Urothelium cell line (cell line): ENCODE results near the gene PPIF.

ENCODE experiments used
- DNase-seq: peaks from one replicate; pipeline ENCODE4 v3.0.0; 2011; ENCODE audit warnings: low spot score, mixed read lengths
- FAIRE-seq: peaks from 2 replicates; lab custom pipeline; 2011; peaks lifted over from hg19 to GRCh38; lab: Jason Lieb, UNC

The PPIF gene

DNA sequence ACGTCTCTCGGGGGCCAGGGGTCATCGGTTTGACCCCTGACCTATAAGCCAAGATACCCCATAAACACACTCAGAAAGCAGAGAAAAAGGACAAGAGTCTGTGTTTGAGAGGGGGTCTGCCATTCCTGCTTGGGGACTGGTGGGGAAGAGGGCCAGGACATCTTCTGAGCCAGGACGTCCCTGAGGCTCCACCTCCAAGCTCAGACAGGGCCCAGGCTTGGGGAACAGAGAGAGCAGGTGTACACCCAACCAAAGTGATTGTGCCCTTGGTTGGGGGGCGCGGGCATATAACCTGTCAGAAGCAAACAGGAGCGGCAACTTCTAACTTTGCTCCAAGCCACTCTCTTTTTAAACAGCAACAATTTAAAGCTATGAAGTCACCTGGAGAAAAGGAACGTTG lies 33.9 kb upstream of the PPIF start:
- no peak for DNase-seq
- FAIRE-seq, result no peak

DNA sequence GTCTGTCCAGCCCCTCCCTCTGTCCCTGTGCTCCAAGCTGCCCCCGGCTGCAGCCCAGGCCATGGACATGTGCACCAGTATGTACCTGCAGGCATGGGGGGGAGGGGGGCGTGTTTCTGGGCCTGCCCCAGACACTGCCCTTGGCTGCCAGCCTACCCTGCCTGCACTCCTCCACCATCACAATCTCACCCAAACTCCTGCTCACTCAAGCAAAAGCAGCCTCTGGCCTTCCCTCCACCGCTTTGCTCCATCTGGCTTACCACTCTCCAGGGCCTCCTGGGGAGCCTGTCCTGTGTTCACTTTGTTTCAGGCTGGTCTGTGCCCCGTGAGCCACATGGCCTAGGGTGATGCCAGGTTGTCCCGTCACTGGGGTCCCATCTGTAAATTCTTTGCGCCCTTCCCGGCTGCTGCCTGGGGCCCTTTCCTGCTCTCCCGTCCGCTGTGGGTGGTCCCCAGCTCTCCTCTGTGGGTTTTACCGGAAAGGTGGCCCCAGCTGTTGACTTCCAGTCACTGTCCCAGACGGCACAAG lies 33.3 kb upstream of the PPIF start:
- DNase-seq (no peak), FAIRE-seq (no peak)

DNA sequence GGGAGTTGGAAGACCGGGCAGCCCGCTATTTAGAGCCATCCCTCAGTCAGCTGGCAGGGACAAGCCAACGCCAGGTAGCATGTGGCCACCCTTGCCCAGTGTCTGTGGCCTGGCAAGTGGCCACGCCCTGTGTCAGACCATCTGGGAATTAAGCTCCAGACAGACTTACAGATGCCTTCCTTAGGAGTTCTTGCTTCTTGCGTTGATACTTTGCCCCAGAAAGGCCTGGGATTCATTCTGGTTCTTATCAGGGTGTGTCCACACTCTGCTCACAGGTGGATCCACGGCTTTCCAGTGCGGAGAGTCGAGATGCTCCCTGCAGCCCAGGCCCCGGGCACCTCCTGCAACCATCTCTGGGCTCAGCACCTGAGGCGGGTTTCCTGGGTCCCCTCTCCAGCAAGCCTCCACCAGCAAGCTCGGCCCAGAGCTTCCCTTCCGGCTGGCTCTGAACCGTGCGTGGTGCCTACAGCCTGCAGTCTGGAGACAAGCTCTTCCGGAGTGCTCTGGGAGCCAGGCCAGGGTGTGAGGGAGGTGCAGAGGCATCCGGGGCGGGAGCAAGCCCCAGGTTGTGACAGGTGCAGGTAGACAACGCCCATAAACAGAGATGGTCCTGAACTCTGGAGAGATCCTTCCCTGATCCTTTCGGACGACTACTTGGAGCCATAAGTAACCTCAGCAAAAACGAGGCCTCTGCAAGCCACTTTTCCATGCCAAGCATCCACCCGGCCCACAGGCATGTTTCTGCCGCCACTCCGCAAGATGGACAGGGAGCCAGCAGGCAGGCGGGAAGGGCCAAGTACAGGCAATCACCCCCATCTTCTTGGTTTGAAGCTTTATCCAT lies 32.3 kb upstream of the PPIF start:
- DNase-seq, result no peak
- no peak for FAIRE-seq

DNA sequence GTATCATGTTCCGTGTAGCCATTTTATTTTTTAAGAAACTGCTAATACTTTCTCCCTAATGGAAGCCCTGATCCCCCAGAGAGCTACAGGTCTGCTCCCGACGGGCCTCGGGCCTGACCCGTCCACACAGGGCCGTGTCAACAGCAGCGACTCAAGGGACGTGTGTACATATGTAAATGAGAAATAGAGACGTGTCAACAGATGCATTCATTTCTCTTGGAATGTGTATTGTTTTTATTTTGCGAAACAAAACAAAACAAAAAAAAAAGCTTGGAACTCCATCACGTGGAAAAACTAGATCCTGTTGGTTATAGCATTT lies 31.7 kb upstream of the PPIF start:
- DNase-seq (no peak), FAIRE-seq (no peak)

DNA sequence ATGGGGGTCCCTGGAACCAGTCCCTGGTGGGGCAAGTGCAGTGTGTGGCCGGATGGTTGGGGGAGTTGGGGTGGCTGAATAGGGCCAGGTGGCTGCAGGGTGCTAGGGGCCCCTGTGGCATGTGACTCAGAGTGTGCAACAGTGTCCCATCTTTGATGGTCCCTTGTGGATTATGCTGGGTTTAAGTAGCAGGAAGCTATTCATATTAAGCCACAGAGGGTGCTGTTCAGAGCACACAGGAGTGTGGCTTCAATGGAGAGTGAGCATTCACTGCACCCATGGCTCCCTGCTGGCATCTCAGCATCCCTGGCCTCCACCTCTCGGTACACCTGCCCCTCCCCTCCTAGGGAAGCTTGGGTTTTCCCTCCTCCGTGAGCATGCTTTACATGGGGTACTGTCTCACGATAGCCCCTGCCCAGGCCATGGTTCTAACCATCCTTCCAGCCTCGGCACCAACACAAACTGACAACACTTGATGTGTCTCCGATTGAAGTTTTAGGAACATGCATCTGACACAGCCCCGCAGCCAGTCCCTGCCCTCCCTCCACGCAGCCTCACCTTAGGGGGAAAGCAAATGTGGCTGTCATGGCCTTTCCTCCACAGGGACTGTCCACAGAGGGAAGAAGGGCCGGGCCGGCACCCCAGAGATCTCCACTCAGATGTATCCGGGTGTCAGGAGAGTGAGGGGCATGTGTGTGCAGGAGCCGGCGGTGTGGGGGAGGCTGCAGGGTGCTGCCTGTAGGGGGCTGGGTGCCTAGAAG lies 30.4 kb upstream of the PPIF start:
- DNase-seq (peak; percentile 24), FAIRE-seq (no peak)

DNA sequence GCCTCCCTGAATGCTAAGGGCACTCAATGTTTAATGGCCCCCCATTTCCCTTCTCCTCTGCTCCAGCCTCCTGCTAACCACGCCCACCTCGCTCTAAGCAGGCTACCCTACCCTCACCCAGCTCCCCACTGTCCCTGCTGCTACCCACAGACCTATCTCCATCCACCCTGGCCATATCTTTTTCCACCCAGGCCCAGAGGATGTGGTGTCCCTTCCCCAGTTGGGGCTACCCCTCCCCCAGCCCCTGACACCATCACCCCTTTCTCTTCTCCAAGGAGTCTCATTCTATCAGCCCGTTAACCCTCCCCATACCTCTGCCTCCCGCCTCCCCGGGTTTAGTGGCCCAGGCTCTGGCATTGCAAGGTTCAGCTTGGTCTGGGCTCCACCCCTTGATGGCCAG lies 28.9 kb upstream of the PPIF start:
- DNase-seq (no peak), FAIRE-seq (no peak)

DNA sequence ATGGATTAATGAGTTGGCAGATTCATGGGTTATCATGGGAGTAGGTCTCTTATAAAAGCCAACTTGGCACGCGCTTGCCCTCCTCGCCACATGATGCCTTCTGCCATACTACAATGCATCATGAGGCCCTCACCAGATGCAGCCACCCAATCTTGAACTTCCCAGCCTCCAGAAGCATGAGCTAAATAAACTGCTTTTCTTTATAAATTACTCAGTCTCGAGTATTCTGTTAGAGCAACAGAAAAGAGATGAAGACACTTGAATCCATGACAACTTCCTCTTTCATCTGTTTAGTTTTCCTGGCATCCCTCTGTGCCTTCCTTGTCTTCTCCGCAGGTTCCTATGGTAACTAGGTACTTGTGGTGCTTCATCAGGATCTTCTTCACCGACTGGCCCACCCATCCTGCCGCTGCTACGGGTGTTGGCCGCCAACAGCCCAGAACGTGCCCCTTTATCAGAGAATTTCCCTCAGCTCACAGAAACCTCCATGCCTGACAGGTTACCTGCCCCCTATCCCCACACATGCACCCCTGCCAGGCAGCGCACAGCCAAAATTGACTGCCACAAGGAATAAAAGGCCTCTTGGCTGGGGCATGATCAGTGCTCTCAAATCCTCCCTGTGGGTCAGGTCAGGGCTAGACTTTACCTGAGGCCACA lies 28.0 kb upstream of the PPIF start:
- FAIRE-seq (no peak), DNase-seq (no peak)

DNA sequence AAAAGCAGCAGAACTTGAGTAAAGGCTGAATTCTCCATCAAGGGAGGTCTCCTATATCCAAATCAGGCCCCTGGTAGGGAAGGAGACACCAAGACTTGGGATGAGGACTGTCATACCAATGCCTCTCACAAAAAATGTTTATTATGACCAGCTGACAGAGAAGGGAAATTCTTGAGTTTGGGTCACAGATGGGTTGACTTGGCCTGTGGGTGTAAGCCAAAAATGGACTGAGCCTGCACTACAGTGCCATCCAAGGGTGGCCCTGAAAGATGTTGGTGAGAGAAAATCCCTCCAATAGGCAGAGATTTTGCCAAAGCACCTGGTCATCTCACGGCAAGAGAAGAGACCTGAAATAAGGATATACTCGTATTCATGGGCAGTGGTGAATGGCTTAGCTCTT lies 27.0 kb upstream of the PPIF start:
- no peak for DNase-seq
- no peak for FAIRE-seq

DNA sequence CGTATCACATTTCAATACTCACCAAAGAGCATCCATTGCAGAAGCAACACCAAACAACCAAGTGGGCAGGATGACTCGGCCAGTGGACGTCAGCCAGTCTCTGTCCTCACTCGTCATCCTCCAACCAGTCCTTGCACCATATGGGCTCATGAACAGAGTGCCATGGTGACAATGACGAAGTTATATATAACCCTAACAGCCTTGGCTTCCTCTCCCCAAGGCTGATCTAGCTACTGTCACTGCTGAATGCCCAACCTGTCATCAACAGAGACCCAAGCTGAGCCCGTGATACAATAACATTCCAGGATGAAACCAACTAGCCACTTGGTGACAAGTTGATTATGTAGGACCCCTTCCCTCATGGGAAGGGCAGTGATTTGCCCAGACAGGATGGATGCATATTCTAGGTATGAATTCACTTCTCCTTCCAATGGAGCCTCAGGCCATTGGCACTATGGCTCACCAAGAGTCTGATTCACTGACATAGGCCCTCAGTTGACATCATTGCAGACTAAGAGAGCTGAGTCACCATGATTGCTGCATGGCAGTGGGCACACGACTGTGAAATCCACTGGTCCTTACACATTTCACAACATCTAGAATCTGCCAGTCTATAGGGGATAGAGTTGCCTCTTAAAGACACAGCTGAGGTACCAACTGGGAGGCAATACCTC lies 26.3 kb upstream of the PPIF start:
- no peak for FAIRE-seq

DNA sequence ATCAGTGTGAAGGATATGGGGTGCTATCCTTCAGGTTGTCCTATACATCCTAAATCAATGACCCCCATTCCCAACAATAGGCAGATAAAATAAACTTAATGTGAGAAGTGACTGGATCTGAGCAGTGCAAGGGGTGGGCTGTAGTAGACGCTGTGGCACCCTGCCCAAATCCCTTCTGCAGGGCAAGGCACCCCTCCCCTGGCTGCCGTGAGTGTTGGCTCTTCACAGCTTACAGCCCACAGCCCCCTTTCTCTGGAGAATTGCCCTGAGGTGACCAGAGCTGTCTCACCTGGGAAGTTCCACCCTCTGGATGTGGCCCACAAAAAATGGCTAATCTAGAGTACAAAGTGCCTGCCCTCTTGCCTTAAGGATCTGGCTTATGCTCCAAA lies 25.8 kb upstream of the PPIF start:
- DNase-seq (no peak), FAIRE-seq (no peak)

More for the DNA sequence above, 26.3 kb upstream of the PPIF start:
- peak; percentile 69 for DNase-seq

DNA sequence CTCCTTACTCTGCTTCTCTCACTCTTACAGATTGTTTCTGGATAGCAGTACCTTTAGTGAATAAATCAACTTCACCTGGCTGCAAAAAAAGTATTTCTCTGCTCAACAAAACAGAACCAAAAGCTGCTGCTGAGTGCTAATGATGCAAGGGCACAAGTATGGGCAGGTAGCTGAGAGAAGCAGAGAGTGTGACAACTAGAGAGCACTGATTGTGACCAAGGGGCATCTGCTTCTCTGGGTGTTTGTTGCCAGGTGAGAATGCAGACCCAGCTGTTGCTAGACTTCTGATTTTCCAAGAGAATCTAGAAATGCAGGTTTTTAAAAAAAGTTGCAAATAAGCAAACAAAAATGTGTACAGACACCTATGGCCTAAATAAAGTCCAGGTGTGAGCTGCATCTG lies 25.3 kb upstream of the PPIF start:
- DNase-seq (no peak), FAIRE-seq (no peak)

DNA sequence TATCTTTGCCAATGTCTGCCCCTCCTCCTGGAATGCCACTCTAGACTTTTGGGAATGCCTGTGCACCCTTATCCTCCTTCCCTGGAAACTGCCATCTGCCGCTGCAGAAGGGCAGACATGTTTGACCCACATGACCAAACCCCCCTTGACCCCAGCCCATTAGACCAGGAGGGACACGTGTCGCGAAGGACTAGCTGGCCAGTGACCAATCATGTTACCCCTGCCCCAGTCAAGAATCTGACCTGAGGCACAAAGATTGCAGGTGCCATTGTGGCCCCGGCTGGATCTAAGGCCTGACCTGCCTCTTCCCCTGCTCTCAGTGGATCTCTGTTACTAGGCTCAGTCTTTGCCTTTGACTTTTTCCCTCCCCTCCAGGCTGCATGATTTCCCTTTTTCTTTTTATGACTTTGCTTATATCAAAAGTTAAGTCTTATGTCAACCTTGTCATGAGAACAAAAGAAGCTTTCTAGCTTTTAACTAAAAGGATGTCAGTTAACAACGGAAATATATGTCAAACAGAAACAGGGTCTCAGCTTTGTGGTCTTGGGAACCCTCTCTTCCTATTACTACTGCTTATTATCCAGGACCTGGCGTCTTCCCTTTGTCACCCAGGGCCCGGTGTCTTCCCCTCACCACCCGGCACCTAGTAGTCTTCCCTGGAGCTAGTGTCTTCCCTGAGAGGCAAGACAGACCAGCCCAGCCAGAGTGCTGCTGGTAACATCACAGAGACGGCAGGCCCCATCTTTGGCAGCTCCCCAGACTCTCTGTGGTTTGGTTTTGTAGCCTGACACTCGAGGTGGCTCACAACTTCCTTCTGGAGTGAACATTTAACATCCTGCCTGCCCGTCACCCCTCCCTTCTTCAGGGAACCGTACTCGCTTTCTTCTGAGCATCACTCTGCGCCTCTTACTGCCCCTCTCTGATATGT lies 24.4 kb upstream of the PPIF start:
- FAIRE-seq (no peak), DNase-seq (peak; percentile 79)

DNA sequence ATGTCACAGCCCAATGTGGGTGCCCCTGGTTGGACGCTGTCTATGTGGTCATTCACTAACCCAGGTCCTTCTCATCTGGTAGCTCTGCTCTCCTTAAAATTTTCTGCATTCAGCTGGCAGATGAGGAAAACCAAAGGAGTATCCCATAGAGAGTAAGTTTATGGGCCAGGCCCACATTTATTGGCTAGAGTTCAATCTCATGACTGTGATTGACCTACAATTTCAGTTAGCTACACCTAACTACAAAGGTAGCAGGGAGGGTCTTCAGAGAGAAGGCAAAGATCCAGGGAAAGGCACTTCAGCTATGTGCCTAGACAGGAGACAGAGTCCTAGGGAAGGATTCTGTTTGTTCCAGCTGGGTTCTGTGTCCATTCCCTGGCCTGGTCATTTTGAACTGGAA lies 23.7 kb upstream of the PPIF start:
- DNase-seq (no peak), FAIRE-seq (no peak)

DNA sequence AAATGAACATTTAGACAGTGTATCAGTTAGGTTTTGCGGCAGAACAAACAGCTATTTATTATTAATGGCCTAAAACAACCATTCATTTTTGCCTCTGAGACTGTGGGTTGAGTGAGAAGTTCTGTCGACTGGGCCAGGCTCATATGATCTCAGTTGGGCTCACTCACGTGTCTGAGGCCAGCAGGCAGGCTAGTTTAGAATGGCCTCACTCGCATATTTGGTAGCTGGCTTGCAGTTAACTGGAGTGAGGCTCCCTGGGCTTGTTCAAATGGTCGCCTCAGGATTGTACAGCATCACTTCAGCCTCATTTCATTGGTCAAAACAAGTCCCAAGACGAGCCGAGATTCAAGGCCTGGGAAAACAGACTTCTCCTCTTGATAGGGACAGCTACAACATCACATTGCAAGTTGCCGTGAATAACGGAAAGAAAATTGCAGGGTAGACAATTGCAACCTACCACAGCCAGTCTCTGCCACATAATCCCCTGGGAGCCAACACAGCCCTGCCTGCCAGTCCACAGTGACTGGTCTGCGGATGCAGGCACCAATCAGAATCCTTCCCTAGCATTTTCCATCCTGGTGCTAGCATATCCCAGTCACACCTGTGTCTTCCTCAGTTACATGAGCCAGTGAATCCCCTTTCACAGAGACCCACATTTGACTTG lies 23.1 kb upstream of the PPIF start:
- FAIRE-seq (no peak), DNase-seq (no peak)

DNA sequence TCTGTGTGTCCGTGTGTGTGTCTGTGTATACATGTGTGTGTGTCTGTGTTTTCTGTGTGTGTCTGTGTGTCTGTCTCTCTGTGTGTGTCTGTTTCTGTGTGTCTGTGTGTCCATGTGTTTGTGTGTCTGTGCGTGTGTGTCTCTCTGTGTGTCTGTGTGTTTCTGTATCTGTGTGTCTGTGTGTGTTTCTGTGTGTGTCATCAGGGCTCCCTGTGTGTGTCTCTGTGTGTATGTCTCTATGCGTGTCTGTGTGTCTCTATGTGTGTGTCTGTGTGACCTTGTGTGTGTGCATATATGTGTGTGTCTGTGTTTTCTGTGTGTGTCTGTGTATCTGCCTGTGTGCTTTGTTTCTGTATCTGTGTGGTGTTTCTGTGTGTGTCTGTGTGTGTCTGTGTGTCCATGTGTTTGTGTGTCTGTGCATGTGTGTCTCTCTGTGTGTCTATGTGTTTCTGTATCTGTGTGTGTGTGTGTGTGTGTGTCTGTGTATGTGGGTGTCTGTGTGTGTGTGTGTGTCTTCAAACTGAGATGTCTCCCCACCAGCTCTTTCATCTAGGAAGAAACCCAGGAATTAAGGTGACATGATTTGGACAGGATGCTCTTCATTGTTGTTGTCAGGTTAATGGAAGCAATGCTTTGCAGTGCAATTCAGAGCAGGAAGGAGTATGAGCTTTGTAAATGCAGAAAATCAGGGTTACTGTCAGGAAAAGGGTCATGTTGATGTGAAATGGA lies 20.7 kb upstream of the PPIF start:
- no peak for FAIRE-seq

DNA sequence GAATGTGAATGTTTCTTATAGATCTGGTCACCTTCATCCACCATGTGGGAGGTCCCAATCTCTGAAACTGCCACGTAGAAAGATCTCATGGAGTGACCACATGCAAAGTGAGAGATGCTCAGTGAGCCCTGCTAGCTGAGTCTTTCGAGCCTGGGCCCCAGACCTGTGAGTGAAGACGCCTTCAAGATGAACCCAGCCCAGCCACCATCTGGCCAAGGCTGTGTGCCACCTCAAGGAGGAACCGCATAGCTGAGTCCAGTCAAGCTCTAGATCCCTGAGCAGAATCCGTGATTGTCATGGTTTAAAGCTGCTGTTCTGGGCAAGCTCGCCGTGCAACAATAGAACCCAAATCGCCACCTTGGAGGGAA lies 20.2 kb upstream of the PPIF start:
- FAIRE-seq (no peak), DNase-seq (no peak)

More for the DNA sequence above, 20.7 kb upstream of the PPIF start:
- no peak for DNase-seq

DNA sequence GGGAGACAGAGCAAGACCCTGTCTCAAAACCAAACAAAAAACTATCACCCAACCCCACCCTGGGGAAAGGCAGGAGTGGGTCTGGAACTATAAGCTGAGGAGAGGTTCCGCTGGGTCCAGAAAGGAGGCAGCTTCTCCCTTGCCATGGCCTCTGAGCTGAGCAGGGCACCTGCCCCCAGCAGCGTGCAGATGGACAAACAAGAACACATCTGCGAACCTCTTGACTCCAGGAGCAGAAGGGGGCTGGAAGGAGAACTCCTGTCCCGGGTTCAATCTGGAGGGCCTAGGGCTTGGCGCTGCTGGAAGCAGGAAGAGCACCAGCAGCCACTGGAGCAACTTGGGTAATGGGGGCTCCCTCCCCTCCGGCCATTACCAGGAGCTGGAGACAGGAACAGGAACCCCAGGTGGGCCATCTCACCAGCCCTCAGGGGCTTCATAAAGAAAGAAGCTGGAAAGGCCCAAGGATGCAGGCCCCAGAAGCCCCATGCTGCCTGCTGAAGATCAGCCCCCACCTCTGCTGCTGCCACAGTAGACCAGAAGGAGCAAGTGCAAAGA lies 19.0 kb upstream of the PPIF start:
- no peak for DNase-seq
- FAIRE-seq, result no peak

DNA sequence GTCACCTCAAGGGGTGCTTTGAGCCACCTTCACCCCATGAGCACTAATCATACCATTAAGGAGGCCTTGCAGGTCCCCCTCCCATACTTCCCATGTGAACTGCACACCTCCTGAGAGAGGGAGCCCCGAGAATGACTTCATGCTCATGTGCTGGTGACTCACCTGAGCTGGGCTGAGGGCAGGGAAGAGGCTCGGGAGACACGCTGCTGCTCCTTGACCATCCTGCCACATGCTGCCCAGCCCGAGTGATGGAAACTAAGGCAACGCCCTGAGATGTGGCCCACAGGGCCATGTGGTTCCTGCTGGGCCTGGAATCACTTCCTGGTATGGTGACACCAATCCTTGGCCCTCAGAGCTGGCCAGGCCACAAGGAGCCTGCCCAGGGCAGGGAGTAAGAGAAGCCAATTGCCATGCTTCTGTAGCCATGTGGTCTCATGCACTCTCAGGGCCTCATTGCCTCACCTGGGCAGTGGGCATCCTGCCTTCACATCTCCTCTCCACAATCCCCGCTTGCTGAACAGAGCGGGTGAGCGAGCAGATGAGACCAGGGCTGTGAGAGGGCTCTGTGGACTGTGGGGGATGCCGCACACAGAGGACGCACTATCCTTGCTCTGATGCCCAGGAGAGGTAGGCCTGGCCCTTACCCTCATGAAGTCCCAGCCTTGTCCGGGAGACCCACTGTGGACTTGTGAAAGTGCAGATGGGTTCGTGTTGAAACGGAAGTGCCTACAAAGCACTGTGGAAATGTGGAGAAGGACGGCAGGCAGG lies 18.3 kb upstream of the PPIF start:
- FAIRE-seq (peak; percentile 5), DNase-seq (peak; percentile 64)
